Measurements from ENCODE around the gene PCLO. TPM values are rescaled to one million over a fixed set of nuclear protein-coding genes. Genes with fewer than 3 reads are reported as not detected.

The PCLO gene, protein sequence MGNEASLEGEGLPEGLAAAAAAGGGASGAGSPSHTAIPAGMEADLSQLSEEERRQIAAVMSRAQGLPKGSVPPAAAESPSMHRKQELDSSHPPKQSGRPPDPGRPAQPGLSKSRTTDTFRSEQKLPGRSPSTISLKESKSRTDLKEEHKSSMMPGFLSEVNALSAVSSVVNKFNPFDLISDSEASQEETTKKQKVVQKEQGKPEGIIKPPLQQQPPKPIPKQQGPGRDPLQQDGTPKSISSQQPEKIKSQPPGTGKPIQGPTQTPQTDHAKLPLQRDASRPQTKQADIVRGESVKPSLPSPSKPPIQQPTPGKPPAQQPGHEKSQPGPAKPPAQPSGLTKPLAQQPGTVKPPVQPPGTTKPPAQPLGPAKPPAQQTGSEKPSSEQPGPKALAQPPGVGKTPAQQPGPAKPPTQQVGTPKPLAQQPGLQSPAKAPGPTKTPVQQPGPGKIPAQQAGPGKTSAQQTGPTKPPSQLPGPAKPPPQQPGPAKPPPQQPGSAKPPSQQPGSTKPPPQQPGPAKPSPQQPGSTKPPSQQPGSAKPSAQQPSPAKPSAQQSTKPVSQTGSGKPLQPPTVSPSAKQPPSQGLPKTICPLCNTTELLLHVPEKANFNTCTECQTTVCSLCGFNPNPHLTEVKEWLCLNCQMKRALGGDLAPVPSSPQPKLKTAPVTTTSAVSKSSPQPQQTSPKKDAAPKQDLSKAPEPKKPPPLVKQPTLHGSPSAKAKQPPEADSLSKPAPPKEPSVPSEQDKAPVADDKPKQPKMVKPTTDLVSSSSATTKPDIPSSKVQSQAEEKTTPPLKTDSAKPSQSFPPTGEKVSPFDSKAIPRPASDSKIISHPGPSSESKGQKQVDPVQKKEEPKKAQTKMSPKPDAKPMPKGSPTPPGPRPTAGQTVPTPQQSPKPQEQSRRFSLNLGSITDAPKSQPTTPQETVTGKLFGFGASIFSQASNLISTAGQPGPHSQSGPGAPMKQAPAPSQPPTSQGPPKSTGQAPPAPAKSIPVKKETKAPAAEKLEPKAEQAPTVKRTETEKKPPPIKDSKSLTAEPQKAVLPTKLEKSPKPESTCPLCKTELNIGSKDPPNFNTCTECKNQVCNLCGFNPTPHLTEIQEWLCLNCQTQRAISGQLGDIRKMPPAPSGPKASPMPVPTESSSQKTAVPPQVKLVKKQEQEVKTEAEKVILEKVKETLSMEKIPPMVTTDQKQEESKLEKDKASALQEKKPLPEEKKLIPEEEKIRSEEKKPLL (N-terminal part only)
- 0.29 TPM for polyA plus RNA-seq (ENCODE audit: insufficient read length)

DNA sequence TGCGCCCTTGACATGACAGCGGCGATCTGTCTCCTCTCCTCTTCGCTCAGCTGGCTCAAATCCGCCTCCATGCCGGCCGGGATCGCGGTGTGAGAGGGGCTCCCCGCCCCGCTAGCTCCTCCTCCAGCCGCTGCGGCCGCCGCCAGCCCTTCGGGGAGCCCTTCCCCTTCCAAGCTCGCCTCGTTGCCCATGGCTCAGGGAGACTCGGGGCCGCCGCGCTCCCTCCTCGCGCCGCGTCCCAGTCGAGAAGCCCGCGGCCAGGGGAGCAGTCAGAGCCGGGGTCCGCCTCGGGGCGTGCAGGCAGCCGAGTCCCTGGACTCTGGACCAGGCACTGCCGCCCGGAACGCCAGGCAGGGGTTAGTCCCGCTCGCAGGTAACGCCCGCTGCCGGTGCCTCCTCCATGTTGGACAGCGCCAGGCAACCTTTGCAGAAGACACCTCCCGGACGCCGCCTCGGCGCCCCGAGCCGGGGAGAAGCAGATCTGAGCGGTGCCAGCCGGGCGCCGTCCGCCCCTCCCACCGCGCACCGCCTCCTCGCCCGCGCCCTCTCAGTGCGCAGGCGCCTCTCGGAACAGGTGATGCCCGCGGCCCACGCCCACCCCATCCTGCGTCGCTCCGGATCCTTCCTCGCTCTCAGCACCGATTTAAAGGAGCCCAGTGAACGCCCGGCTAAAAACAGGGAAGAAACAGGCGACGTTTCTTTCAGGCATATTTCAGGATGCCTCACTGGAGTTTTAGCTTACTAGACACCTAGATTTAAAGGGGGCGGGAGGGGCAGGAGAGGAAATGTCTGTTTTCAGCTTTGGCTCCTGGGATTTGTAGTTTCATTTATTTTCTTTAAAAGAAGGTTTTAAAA lies at the start of gene PCLO:
Gene PCLO, minus strand, starts transcription at position 483 of the 855 bp plus-strand sequence. Its CDS starts 292 bp downstream, at position 191.
- no peak for DNase-seq (ENCODE audit: low read depth)

DNA sequence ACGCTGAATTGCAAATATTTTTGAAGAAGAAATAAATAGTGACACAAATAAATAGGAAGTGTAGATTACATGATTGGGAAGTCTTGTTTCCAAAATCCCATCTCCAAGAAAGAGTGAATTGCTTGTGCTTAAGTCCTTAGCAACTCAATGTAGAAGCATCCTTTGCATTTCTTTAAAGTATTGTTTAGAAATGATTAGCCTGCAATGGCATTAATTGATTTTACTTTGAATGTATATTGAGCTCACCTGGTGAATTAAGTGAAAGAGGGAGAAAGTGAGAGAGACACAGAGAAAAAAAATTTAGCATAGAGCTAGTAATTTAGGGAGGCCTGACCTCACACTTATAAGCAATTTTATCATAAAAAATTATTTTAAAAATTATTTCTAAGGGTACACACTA lies 49.0 kb upstream of the PCLO start:
- DNase-seq (ENCODE audit: low read depth) = no peak

- no peak for DNase-seq (ENCODE audit: low read depth)
These were observed 47.8 kb upstream of the PCLO start for GRCh38 chr7:83210479-83210878.

GRCh38 chr7:83204715-83205114 lies 42.0 kb upstream of the PCLO start:
- DNase-seq (ENCODE audit: low read depth) = no peak

DNA sequence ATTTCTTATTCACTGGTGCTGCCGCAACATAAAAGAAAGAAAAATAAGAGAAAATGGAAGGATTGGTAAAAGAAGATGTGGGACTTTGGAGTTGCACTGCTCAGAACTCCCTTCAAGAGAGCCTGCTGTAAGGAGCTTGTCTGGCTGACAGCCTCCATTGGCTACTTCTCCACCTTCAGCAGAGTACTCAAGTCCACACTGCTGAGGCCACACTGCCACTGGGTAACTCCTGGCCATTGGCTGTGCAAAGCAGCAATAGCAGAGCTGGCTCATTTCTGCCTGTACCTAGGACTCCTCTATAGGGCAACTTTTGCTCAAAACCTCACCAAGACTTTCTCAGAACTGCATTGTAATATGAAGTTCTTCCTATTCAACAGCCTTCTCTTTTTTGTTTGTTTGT lies 38.7 kb upstream of the PCLO start:
- no peak for DNase-seq (ENCODE audit: low read depth)

DNA sequence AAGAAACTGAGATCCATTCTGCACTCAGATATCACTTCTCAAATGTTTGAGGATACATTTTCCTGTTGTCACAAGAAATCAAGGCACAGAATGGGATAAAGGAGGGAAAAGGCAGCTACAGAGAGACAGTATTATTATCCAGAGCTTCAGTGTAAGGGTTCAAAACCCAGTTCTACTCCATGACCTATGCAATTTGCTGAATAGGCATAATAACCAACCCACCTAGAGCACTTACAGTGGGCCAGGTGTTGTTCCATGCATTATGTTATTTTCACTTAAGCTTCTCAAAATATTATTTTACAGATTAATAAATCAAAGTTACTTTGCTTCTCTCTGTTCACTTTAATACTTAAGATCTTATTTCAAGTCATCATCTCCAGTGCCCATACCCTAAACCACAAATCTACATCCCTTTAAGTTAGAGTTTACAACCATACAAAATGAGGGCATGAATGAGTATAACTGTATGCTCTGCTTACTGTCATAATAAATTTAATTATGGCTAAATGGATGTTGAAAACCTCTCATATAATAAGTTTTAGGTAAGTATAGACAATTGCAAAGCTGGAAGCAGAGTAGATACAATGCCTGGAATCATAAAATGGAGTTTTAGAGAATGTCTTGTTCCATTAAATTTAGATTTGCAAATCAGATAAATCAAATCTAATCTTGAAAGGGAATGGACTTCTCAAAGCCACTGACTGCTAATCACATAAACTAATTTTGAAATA lies 28.1 kb upstream of the PCLO start:
- DNase-seq (ENCODE audit: low read depth) = no peak

GRCh38 chr7:83178796-83179195 lies 16.1 kb upstream of the PCLO start:
- DNase-seq (ENCODE audit: low read depth) = no peak

DNA sequence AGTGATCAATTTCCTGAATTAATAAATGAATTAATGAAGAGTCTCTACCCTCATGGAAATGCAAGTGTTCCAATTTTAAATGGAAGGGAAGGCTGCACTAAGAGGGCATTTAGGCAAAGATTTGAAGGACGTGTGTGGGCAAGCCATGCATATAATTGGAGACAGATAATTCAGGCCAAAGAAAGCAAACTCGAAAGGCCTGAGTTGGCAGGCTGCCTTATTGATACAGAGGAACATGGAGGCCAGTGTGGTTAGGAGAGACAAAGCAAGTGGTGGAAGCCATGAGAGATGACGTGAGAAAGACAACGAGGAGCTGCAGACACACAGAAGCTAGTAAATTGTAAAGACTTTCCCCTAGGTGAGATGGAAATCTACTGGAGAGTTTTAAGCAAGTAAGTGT lies 15.4 kb upstream of the PCLO start:
- DNase-seq (ENCODE audit: low read depth) = no peak

DNA sequence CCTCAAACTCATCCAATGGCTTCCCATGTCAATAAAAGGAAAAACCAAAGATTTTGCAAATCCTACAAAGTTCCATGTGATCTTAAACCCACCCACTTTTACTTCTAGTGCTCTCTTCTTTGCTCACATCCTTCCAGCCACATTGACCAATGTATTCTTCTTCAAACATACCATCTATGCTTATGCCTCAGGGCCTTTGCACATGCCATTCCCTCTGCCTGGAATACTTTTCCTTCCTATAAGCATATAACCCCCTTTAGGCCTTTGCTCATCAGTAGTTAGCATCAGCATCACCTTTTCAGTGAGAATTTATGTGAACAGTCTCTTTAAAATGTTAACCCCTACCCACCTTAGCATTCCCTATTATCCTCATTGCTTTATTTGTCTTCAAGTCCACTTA lies 11.0 kb upstream of the PCLO start:
- DNase-seq (ENCODE audit: low read depth) = no peak

- no peak for DNase-seq (ENCODE audit: low read depth)
These were observed 4.1 kb upstream of the PCLO start for GRCh38 chr7:83166781-83167180.

DNA sequence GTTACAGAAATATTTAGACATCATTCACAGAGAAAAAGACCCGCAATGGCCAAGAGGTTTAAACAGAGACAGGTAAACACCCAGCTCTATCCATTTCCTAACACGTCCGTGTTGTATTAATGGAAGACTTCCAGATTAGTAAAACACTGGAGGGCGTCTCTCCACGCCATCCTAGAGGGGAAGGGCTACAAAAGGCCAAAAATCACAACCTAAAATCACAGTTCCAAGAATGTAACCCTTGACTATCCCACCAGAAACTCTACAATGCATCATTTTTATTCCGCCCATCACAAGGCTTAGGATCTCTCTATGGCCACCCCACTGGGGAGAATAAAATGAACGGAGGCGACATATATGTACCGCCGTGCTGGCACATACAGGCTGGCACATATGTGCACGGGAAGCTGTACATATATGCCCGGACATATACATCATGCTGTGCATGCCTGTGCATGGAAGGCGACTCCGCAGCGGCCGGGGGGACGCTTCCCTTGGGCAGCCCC lies 734 bp downstream of the PCLO start:
- no peak for DNase-seq (ENCODE audit: low read depth)

- DNase-seq (ENCODE audit: low read depth) = no peak
These were observed 1.5 kb downstream of the PCLO start for GRCh38 chr7:83161186-83161585.

GRCh38 chr7:83159731-83160130 lies 3.0 kb downstream of the PCLO start:
- no peak for DNase-seq (ENCODE audit: low read depth)

DNA sequence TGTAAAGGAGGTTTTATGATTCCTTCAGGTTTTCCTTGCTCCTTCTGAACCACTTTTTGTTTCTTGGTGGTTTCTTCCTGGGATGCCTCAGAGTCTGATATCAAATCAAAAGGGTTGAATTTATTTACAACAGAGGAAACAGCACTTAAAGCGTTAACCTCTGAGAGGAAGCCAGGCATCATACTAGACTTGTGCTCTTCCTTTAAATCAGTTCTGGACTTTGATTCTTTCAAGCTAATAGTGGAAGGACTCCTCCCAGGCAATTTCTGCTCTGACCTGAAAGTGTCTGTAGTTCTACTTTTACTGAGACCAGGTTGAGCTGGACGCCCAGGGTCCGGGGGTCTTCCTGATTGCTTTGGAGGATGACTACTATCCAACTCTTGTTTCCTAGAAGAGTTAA lies 6.7 kb downstream of the PCLO start:
- DNase-seq (ENCODE audit: low read depth) = no peak

- no peak for DNase-seq (ENCODE audit: low read depth)
These were observed 7.3 kb downstream of the PCLO start for GRCh38 chr7:83155407-83155806.

GRCh38 chr7:83153419-83153818 lies 9.3 kb downstream of the PCLO start:
- no peak for DNase-seq (ENCODE audit: low read depth)

DNA sequence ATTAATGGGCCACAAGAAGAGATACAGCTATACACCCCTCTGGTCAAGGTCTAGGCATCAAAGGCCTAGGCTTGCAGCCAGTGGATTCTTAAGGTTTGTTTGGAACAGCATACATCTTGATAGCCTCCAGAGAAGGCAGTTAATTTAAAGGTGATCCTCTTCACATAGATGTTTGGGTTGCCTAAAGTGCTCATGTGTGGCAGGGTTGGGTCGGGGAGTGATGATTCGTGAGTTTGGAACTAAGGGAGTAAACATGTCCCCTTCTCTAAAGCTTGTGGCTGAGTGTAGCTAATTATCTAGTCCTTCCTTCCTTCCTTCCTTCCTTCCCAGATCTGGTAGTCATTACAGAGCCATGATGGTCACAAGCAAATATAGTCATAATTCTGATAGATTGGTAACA lies 12.4 kb downstream of the PCLO start:
- DNase-seq (ENCODE audit: low read depth) = no peak

DNA sequence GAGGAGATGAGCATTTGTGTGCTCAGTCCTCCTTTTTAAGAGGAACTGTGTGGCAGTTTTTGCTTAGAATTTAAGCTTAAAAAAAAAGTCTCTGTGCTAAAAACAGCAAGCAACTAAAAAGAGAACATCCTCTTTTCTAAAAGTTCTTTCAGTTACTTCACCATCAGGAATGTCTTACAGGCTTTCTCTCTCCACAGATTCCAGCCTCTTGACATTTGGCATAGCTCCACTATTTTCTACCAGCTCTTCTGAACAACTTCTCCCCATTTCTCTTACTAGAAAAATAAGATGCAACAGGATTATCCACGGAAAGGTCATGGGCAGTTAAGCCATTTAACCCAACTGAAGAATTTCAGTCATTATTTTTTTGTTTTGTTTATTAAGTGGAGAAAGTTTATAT lies 13.2 kb downstream of the PCLO start:
- DNase-seq (ENCODE audit: low read depth) = no peak

DNA sequence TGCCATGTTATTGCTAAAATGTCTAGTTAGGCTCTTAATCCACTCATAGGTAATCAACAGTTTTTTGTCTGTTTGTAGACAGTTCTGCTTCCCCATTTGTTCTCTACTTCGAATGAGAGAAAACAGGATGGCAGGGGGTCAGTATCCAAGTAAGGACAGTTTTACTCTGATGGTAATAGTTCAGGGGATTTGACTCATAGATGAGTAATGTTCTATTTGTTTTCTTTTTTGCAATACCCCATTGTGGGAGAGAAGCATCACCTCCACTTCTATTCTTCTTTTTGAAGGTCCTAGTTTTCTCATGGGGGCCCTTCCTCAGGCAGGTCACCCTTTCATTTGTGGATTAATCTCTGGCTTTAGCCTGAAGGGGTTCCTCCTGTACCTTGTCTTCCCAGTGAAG lies 13.9 kb downstream of the PCLO start:
- DNase-seq (ENCODE audit: low read depth) = no peak

GRCh38 chr7:83143107-83143506 lies 19.6 kb downstream of the PCLO start:
- DNase-seq (ENCODE audit: low read depth) = no peak
